ENCODE data around the gene NKD2. TPM values are rescaled to one million over a fixed set of nuclear protein-coding genes. Genes with fewer than 3 reads are reported as not detected.

The NKD2 gene
- total and polyA plus RNA-seq, 2 of the 4 experiments (the other 2 are of a cell fraction) = not detected

DNA sequence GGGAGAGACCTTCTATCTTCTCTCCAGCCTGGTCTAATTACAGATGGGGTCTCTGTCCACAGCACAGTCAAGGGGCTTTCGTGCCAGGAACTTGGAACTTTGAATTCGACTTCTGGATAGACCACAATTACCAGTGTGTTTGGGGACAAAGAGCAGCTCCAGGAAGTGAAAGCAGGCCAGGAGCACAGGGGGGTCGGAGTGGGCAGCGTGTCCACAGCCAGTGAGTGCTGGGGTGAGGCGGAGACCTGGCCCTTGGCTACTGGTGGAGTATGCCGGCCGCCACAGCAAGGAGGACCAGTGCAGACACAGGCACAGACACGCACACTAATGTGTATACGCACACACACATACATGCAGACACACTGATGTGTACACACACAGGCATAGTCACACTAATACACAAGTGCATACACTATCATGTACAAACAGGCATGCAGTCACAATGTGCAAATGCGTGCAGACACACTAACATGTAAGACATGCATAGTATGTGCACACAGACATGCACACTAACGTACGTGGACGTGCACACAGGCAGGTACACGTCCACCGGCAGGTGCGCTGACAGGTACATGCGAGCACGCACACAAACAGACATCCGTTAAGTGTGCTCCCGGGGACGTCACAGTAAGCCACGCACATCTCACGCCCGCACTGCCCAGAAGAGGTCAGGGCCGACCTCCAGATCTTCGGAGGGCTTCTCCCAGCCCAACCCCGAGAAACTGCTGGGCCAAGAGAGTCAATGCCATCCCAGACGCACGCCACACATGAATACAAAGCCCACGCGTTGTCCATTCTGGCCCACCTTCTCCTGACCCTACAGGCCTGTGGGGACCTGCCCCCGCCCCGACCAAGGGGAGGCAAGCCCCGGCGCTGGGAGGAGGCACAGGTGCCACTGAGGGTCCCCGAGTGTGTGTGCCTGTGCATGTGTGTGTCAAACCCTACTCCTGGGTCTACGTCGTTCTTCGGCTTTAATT, 46.5 kb downstream of the NKD2 start:
- no peak overlapping the region for H4K91ac ChIP-seq (ENCODE audit: insufficient read depth, low read depth, low read length)
- H3K36me3 ChIP-seq (ENCODE audit: control insufficient read depth, insufficient read depth, low read length) = peaks cover 20% of the 10 kb centered on the region
- no peak overlapping the region for H3K18ac ChIP-seq (ENCODE audit: low read depth, low read length)
- DNase-seq (no peak), ATAC-seq (ENCODE audit: low read depth) (no peak)
- H4K20me1 ChIP-seq (ENCODE audit: insufficient read depth, low read length) = no peaks in the 10 kb centered on the region
- BruUV-seq (replicated peaks) = no TSS peak
- no peaks in the 10 kb centered on the region for H3K4me1 ChIP-seq (ENCODE audit: control insufficient read depth, insufficient read depth, low read length)
- no peak overlapping the region for H2AK9ac ChIP-seq (replicated peaks; ENCODE audit: low read depth, low read length, poor library complexity)
- H3K9me3 ChIP-seq (ENCODE audit: control insufficient read depth, insufficient read depth, low read length) = no peaks in the 10 kb centered on the region
- TF ChIP-seq, protein P1, sequence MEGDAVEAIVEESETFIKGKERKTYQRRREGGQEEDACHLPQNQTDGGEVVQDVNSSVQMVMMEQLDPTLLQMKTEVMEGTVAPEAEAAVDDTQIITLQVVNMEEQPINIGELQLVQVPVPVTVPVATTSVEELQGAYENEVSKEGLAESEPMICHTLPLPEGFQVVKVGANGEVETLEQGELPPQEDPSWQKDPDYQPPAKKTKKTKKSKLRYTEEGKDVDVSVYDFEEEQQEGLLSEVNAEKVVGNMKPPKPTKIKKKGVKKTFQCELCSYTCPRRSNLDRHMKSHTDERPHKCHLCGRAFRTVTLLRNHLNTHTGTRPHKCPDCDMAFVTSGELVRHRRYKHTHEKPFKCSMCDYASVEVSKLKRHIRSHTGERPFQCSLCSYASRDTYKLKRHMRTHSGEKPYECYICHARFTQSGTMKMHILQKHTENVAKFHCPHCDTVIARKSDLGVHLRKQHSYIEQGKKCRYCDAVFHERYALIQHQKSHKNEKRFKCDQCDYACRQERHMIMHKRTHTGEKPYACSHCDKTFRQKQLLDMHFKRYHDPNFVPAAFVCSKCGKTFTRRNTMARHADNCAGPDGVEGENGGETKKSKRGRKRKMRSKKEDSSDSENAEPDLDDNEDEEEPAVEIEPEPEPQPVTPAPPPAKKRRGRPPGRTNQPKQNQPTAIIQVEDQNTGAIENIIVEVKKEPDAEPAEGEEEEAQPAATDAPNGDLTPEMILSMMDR (conservative IDR thresholded peaks at IDR 0.05; ENCODE audit: low read depth, low read length) = no peak
- TF ChIP-seq MXI1 (IDR thresholded peaks at IDR 0.05; ENCODE audit: borderline replicate concordance, low read depth, low read length) = no peak
- H2BK120ac ChIP-seq (ENCODE audit: low read depth, low read length) = no peak overlapping the region
- H3K23ac ChIP-seq (ENCODE audit: low read depth, low read length) = no peak overlapping the region
- no peak overlapping the region for H2BK20ac ChIP-seq (ENCODE audit: low read depth, low read length)
- intact Hi-C loops (cut with micrococcal nuclease) (no loop called here), in situ Hi-C loops (cut with MboI; ENCODE audit: low sequenced_read_pairs) (no loop called here), dilution Hi-C loops (cut with HindIII; ENCODE audit: low sequenced_read_pairs, unreplicated experiment) (no loop called here)
- CTCF ChIA-PET = no interaction called here
- no peaks in the 10 kb centered on the region for H3K79me1 ChIP-seq (ENCODE audit: low read depth in 1 of 2, low read length in 2 of 2)
- H3K9ac ChIP-seq (ENCODE audit: low read depth, low read length) = no peak overlapping the region
- no peak overlapping the region for H3K4me3 ChIP-seq (ENCODE audit: insufficient read depth, low read depth, low read length)
- no peaks in the 10 kb centered on the region for H3K9me1 ChIP-seq (ENCODE audit: insufficient read depth, low read length)
- H4K5ac ChIP-seq (ENCODE audit: low read depth, low read length) = no peak overlapping the region
- H3K4me2 ChIP-seq (ENCODE audit: low read depth, low read length) = no peak overlapping the region
- no peaks in the 10 kb centered on the region for H3K27me3 ChIP-seq (ENCODE audit: control insufficient read depth, insufficient read depth, low read length)
- H3K27ac ChIP-seq (ENCODE audit: insufficient read depth, low read length) = no peak overlapping the region
- H2AK5ac ChIP-seq (ENCODE audit: low read depth, low read length) = no peak overlapping the region
- H2AFZ ChIP-seq (replicated peaks; ENCODE audit: low read length, poor library complexity) = no peak overlapping the region
- H4K8ac ChIP-seq (ENCODE audit: low read depth in 2 of 2, low read length in 2 of 2) = no peak overlapping the region
- H2BK15ac ChIP-seq (ENCODE audit: low read depth, low read length) = no peak overlapping the region
- H3K14ac ChIP-seq (replicated peaks; ENCODE audit: low read depth, low read length) = no peak overlapping the region
- H3K4ac ChIP-seq (ENCODE audit: low read depth, low read length) = no peak overlapping the region
- POLR2A ChIA-PET (ENCODE audit: unreplicated experiment) = no interaction called here
- WGBS, 2 experiments (ENCODE audit: extremely low coverage in 2 of 2, insufficient read length in 1 of 2) = 94% methylated on average over 20 of the region's 39 CpGs; no CpG with 5 or more reads in 1 of the 2 experiments
- H2BK5ac ChIP-seq (ENCODE audit: low read depth, low read length, poor library complexity, severe bottlenecking) = no peak overlapping the region
- no peak overlapping the region for H3K56ac ChIP-seq (ENCODE audit: extremely low read depth, insufficient read depth, low read length)

All from IMR-90 (cell line).